DOHH2 (cell line): ENCODE data around the gene UNC13D.

Experiments
- EZH2phosphoT487 ChIP-seq: fragments of 200-600 bp; sonication (generic); IDR thresholded peaks from 2 replicates; pipeline ENCODE4 v1.6.1; 2017; ENCODE audit warnings: borderline replicate concordance, mild to moderate bottlenecking, antibody characterized with exemption, low read length, moderate library complexity, mixed read lengths
- TF ChIP-seq, protein P1 (sequence below): fragments of 200-600 bp; sonication (generic); IDR thresholded peaks from one replicate; pipeline ENCODE4 v1.5.1; 2014; ENCODE audit warnings: antibody characterized with exemption, mild to moderate bottlenecking, low read depth, low read length; ENCODE audit not compliant: poor library complexity, severe bottlenecking

GRCh38 chr17:75819116-75819515 is 25.1 kb downstream of the UNC13D start:
- TF ChIP-seq, protein P1, sequence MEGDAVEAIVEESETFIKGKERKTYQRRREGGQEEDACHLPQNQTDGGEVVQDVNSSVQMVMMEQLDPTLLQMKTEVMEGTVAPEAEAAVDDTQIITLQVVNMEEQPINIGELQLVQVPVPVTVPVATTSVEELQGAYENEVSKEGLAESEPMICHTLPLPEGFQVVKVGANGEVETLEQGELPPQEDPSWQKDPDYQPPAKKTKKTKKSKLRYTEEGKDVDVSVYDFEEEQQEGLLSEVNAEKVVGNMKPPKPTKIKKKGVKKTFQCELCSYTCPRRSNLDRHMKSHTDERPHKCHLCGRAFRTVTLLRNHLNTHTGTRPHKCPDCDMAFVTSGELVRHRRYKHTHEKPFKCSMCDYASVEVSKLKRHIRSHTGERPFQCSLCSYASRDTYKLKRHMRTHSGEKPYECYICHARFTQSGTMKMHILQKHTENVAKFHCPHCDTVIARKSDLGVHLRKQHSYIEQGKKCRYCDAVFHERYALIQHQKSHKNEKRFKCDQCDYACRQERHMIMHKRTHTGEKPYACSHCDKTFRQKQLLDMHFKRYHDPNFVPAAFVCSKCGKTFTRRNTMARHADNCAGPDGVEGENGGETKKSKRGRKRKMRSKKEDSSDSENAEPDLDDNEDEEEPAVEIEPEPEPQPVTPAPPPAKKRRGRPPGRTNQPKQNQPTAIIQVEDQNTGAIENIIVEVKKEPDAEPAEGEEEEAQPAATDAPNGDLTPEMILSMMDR = no peak
- no peak for TF ChIP-seq EZH2phosphoT487
